ENCODE measurements around the gene C2orf66. TPM values are rescaled to one million over a fixed set of nuclear protein-coding genes. Genes with fewer than 3 reads are reported as not detected.

C2orf66 gene
- total and polyA plus RNA-seq, 2 of the 4 experiments (the other 2 are of a cell fraction) = 0.27 TPM; not detected in 1

DNA sequence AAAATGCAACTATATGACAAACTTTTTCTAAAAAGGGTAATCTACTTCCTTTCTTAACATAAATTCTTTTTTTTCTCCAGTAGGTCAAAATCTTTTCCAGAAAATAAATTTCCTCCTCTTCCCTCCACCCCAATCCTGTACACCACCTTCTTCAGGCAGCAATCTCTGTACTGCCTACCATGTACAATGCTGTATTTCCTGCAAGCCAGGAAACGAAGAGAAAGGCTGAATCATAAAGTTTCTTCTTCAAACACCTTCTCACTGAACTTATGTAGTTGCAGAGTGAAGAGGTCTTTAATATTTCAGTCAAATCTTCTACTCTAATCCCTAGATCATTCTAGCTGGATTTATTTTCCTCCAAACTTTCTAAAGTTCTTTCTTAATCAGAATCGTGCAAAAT lies 18.2 kb upstream of the C2orf66 start:
- in situ Hi-C loops (cut with MboI; ENCODE audit: low sequenced_read_pairs) (no loop called here), dilution Hi-C loops (cut with HindIII; ENCODE audit: low sequenced_read_pairs, unreplicated experiment) (no loop called here), intact Hi-C loops (cut with micrococcal nuclease) (no loop called here)
- no peak for ATAC-seq (ENCODE audit: low read depth)
- Histone ChIP-seq H2AK5ac (ENCODE audit: low read depth, low read length) (no peak overlapping the region), H2AFZ (replicated peaks; ENCODE audit: low read length, poor library complexity) (no peak overlapping the region), H4K20me1 (ENCODE audit: insufficient read depth, low read length) (no peaks in the 10 kb centered on the region), H3K27ac (ENCODE audit: insufficient read depth, low read length) (no peak overlapping the region), H3K9me1 (ENCODE audit: insufficient read depth, low read length) (no peaks in the 10 kb centered on the region), H3K4ac (ENCODE audit: low read depth, low read length) (no peak overlapping the region), H3K18ac (ENCODE audit: low read depth, low read length) (no peak overlapping the region), H3K9ac (ENCODE audit: low read depth, low read length) (no peak overlapping the region), H3K14ac (replicated peaks; ENCODE audit: low read depth, low read length) (no peak overlapping the region), H3K36me3 (ENCODE audit: control insufficient read depth, insufficient read depth, low read length) (no peaks in the 10 kb centered on the region), H2BK120ac (ENCODE audit: low read depth, low read length) (no peak overlapping the region), H2BK15ac (ENCODE audit: low read depth, low read length) (no peak overlapping the region), H3K4me2 (ENCODE audit: low read depth, low read length) (no peak overlapping the region), H3K79me1 (ENCODE audit: low read depth in 1 of 2, low read length in 2 of 2) (no peaks in the 10 kb centered on the region), H2BK20ac (ENCODE audit: low read depth, low read length) (no peak overlapping the region), H2BK5ac (ENCODE audit: low read depth, low read length, poor library complexity, severe bottlenecking) (no peak overlapping the region), H4K8ac (ENCODE audit: low read depth in 2 of 2, low read length in 2 of 2) (no peak overlapping the region), H4K5ac (ENCODE audit: low read depth, low read length) (no peak overlapping the region), H3K9me3 (ENCODE audit: control insufficient read depth, insufficient read depth, low read length) (no peaks in the 10 kb centered on the region), H3K23ac (ENCODE audit: low read depth, low read length) (no peak overlapping the region), H3K56ac (ENCODE audit: extremely low read depth, insufficient read depth, low read length) (no peak overlapping the region), H3K4me3 (ENCODE audit: insufficient read depth, low read depth, low read length) (no peak overlapping the region), H3K27me3 (ENCODE audit: control insufficient read depth, insufficient read depth, low read length) (no peaks in the 10 kb centered on the region), H3K4me1 (ENCODE audit: control insufficient read depth, insufficient read depth, low read length) (0 out of 2 replicates have a peak, but pooled peaks cover 3% of the 10 kb centered on the region), H4K91ac (ENCODE audit: insufficient read depth, low read depth, low read length) (no peak overlapping the region), H2AK9ac (replicated peaks; ENCODE audit: low read depth, low read length, poor library complexity) (no peak overlapping the region)
- no peak for DNase-seq
- BruUV-seq (replicated peaks) = no TSS peak
- POLR2A ChIA-PET (ENCODE audit: unreplicated experiment) = no interaction called here
- TF ChIP-seq NFE2L2 (IDR thresholded peaks at IDR 0.05; ENCODE audit: low read depth, low read length) = no peak
- no CpG with 5 or more reads among the region's 2 CpGs for WGBS, 2 experiments (ENCODE audit: extremely low coverage in 2 of 2, insufficient read length in 1 of 2)
- CTCF ChIA-PET = no interaction called here

All from IMR-90 (cell line).